Measurements from ENCODE around the gene MBD6.
"Not testable (repeated sequence)": the region's sequence is repeated elsewhere in the genome, so short reads cannot be mapped to it uniquely, and the experiment has no call there.

The MBD6 gene

DNA sequence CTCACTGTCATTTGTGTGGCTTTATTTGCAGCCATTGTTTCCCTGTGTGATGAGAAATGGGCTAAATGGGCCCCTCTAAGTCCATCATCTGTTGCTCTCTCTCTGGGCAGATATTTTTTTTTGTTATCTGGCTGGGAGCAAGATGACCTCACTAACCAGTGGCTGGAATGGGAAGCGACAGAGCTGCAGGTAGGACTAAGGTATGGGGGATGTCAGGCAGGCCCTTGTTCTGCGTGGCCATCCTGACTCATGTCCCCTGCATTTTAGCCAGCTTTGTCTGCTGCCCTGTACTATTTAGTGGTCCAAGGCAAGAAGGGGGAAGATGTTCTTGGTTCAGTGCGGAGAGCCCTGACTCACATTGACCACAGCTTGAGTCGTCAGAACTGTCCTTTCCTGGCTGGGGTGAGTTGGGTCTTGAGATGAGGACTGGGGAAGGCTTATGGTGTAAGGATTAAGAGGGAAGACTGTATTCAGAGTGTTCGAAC, 33.4 kb upstream of the MBD6 start:
- no peak for DNase-seq (ENCODE audit: low read depth, low spot score)

DNA sequence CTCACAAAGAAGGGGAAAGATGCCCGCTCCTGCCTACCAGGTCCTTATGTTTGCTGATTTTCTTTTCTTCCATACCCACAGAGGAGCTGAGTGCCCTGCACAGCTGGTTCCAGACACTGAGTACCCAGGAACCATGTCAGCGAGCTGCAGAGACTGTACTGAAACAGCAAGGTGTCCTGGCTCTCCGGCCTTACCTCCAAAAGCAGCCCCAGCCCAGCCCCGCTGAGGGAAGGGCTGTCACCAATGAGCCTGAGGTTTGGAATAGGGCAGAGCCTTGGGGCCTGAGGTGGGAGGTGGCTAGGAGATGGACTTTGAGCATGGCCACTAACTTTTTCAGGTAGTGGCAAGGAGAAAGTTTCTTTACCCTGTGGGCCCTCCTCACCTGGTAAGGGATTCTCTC, 32.5 kb upstream of the MBD6 start:
- no peak for DNase-seq (ENCODE audit: low read depth, low spot score)

DNA sequence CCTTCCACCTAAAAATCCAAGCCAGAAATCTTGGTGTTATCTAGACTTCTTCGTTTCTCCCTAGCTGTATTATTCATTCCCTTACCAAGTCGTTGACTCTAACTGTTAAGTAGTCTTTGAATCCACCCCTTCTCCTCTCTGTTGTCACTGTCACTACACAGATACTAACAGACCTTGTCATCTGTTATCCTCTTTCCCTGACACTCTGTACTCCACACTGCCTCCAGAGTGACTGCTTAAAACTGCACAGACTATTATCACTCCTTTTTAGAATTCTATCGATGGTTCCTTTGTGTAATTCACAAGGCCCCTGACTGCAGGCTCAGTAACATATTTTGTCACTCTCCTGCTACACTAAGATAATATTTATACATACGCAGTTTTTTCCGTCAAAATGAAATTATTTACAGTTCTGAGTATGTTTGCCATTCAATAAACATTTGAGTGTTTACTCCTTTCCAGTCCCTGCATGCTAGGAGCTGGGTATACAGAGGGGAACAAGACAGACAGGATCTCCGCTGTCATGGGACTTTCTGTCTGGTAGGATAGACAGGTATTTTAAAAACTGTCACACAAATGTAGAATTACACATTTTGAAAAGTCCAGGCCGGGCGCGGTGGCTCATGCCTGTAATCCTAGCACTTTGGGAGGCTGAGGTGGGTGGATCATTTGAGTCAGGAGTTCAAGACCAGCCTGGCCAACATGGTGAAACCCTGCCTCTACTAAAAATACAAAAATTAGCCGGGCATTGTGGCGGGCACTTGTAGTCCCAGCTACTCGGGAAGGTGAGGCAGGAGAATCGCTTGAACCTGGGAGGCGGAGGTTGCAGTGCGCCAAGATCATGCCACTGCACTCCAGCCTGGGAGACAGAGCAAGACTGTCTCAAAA, 31.0 kb upstream of the MBD6 start:
- DNase-seq (ENCODE audit: low read depth, low spot score) = no peak

DNA sequence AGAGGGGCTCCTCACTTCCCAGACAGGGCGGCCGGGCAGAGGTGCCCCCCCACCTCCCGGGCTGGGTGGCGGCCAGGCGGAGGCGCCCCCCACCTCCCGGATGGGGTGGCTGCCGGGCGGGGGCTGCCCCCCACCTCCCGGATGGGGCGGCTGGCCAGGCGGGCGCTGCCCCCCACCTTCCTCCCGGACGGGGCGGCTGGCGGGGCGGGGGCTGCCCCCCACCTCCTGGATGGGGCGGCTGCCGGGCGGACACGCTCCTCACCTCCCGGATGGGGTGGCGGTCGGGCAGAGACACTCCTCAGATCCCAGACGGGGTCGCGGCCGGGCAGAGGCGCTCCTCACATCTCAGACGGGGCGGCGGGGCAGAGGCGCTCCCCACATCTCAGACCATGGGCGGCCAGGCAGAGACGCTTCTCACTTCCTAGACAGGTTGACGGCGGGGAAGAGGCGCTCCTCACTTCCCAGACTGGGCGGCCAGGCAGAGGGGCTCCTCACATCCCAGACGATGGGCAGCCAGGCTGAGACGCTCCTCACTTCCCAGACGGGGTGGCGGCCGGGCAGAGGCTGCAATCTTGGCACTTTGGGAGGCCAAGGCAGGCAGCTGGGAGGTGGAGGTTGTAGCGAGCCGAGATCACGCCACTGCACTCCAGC, 27.4 kb upstream of the MBD6 start:
- DNase-seq (ENCODE audit: low read depth, low spot score) = not testable (repeated sequence)

GRCh38 chr12:57496822-57497221, 25.8 kb upstream of the MBD6 start:
- no peak for DNase-seq (ENCODE audit: low read depth, low spot score)

DNA sequence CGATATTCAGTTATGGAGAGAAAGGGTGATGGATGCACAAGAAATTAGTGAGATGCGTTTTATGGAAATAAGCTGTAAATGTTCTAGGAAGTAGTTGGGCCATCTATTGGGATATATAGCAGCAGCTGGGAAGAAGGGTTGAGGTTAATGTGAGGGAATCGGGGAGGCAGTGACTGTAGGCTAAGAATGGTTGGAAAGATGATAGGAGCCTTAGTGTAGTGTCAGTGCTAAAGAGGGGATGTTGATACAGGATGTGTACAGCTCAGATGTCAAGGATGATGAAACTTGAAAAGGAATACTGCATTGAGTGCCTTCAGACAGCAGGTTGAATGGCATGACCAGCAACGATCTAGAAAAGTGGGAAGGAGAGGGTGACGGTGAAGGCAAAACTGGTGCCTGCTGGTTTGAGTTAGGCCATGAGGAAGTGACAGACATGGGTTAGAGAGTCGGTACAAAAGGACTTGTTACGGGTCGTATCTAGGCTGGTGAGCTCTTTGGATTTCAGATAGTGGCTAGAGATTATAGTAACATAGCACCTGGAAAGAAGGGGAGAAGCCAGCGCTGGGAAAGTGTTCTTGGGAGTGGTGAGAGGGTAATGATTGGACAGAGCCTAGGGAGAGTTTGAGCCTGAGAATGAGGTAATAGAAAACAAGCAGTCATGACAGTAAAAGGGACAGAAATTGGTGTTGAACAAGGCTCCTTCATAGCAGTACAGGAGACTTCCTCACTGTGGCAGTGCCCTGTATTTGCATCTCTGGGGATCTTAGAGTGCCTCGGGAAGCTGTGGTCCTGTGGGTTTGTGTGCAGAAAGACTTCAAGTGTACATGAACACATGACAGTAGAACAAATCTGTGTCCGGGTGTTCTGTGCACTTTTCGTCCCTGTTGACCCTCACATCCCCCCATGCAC, 25.1 kb upstream of the MBD6 start:
- no peak for DNase-seq (ENCODE audit: low read depth, low spot score)

DNA sequence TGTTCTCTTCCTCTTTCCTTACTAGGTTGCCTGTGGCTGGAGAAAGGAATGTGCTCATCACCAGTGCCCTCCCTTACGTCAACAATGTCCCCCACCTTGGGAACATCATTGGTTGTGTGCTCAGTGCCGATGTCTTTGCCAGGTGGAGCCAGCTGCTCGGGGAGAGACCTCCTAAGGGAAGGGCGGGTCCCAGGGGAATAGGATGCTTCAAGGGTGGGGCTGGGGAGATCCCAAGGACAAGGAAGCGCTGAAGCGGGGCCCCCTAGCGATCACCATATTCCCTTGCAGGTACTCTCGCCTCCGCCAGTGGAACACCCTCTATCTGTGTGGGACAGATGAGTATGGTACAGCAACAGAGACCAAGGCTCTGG, 24.5 kb upstream of the MBD6 start:
- DNase-seq (ENCODE audit: low read depth, low spot score) = no peak

GRCh38 chr12:57498571-57498970, 24.1 kb upstream of the MBD6 start:
- DNase-seq (ENCODE audit: low read depth, low spot score) = no peak

- no peak for DNase-seq (ENCODE audit: low read depth, low spot score)
Measured at GRCh38 chr12:57500213-57500612, 22.4 kb upstream of the MBD6 start.

DNA sequence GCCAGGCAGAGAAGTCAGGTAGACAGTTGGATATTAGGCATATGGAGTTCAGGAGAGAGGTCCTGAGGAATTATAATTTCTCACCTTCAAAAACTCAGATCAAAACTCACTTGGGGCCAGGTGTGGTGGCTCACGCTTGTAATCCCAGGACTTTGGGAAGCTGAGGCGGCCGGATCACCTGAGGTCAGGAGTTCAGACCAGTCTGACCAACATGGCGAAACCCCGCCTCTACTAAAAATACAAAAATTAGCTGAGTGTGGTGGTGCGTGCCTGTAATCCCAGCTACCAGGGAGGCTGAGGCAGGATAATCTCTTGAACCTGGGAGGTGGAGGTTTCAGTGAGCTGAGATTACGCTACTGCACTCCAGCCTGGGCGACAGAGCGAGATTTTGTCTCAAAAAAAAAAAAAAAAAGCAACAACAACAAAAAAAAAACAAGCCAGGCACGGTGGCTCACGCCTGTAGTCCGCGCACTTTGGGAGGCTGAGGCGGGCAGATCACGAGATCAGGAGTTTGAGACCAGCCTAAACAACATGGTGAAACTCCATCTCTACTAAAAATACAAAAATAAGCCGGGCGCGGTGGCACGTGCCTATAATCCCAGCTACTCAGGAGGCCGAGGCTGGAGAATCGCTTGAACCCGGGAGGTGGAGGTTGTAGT, 20.2 kb upstream of the MBD6 start:
- DNase-seq (ENCODE audit: low read depth, low spot score) = not testable (repeated sequence)

GRCh38 chr12:57506541-57506940, 16.1 kb upstream of the MBD6 start:
- DNase-seq (ENCODE audit: low read depth, low spot score) = not testable (repeated sequence)

GRCh38 chr12:57507796-57508195, 14.8 kb upstream of the MBD6 start:
- not testable (repeated sequence) for DNase-seq (ENCODE audit: low read depth, low spot score)

GRCh38 chr12:57511161-57511560, 11.5 kb upstream of the MBD6 start:
- no peak for DNase-seq (ENCODE audit: low read depth, low spot score)

DNA sequence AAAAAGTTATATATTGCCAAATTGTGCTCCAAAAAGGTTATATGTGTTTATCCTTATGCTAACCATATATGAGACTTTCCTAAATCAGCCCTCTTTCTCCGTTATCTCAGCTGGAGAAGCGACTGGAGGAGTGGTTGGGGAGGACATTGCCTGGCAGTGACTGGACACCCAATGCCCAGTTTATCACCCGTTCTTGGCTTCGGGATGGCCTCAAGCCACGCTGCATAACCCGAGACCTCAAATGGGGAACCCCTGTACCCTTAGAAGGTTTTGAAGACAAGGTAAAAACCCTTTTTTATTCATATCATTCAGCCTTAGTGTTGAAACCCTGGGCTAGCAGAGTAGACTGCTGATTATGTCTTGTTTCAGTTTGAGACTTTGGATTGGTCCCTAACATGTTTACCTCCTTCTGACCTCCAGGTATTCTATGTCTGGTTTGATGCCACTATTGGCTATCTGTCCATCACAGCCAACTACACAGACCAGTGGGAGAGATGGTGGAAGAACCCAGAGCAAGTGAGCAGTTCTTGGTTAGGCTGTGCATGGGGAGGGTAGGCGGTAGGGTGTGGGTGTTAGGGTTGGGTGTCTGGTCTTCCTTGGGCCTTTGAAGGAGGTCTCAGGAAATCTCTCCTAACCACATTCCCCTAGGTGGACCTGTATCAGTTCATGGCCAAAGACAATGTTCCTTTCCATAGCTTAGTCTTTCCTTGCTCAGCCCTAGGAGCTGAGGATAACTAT, 10.9 kb upstream of the MBD6 start:
- DNase-seq (ENCODE audit: low read depth, low spot score) = no peak

DNA sequence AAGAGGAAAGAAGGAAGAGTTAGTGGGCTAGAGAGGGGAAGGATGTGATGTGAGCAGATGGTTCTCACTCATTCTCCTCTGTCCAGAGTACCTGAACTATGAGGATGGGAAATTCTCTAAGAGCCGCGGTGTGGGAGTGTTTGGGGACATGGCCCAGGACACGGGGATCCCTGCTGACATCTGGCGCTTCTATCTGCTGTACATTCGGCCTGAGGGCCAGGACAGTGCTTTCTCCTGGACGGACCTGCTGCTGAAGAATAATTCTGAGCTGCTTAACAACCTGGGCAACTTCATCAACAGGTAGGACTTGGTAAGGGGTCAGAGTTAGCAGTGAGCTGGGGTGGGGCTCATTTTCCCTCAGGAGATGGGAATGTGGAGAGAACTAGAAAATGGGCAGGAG, 10.0 kb upstream of the MBD6 start:
- no peak for DNase-seq (ENCODE audit: low read depth, low spot score)

DNA sequence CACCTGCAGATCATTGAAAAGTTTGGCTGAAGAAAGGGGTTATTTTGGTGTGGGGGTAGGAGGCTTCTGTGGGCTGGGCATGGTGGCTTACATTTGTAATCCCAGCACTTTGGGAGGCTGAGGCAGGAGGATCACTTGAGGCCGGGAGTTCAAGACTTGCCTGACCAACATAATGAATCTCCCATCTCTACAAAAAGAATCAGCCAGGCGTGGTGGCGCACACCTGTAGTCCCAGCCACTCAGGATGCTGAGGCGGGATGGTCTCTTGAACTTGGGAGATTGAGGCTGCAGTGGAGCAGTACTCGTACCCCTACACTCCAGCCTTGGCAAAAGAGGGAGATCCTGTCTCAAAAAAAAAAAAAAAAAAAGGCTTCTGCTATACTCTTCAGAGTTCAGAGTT, 9.4 kb upstream of the MBD6 start:
- no peak for DNase-seq (ENCODE audit: low read depth, low spot score)

DNA sequence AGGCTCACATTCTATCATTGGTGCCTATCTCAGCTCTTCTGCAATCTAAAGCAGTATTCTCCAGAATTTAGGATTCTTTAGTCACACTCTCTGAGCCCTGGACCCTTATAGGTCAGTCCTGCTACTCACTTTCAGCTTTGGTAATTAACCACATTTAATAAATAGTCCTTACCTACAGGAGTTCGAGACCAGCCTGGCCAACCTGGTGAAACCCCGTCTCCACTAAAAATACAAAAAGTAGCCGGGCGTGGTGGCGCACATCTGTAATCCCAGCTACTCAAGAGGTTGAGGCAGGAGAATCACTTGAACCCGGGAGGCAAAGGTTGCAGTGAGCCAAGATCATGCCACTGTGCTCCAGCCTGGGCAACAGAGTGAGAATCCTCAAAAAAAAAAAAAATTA, 8.9 kb upstream of the MBD6 start:
- not testable (repeated sequence) for DNase-seq (ENCODE audit: low read depth, low spot score)

DNA sequence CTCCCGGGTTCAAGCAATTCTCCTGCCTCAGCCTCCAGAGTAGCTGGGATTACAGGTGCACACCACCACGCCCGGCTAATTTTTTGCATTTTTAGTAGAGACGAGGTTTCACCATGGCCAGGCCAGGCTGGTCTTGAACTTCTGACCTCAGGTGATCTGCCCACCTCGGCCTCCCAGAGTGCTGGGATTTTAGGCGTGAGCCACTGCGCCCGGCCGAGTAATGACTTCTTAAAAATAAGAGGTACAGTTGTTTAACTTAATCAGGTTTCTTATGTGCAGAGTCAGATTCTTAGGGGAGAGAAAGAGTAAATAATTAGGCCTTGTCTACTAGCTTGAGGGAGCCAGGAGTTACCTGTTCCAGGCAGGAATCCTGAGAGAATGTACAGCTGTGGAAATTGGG, 8.4 kb upstream of the MBD6 start:
- DNase-seq (ENCODE audit: low read depth, low spot score) = not testable (repeated sequence)

- no peak for DNase-seq (ENCODE audit: low read depth, low spot score)
Measured at GRCh38 chr12:57514720-57515407, 7.8 kb upstream of the MBD6 start.

- DNase-seq (ENCODE audit: low read depth, low spot score) = no peak
Measured at GRCh38 chr12:57515408-57515933, 7.2 kb upstream of the MBD6 start.

Measured in smooth muscle cell of the brain vasculature (primary cell).